HEK293 (cell line): ENCODE measurements around the gene COPZ1.

ENCODE experiments used
- SALL2 ChIP-seq: fragments of 450-650 bp; formaldehyde crosslinking; IDR thresholded peaks from 2 replicates; pipeline ENCODE4 v1.5.0; 2017; ENCODE audit warnings: missing biosample characterization, mild to moderate bottlenecking, missing genetic modification characterization, borderline replicate concordance
- SP2 ChIP-seq: fragments of 450-650 bp; formaldehyde crosslinking; IDR thresholded peaks from 2 replicates; pipeline ENCODE4 v1.5.1; 2016; ENCODE audit warnings: missing biosample characterization, missing genetic modification characterization
- SP7 ChIP-seq: fragments of 450-650 bp; formaldehyde crosslinking; IDR thresholded peaks from 2 replicates; pipeline ENCODE4 v1.5.1; 2016; ENCODE audit warnings: missing biosample characterization, missing genetic modification characterization
- ZBTB8A ChIP-seq: fragments of 450-650 bp; formaldehyde crosslinking; IDR thresholded peaks from 2 replicates; pipeline ENCODE4 v1.5.1; 2016; ENCODE audit warnings: missing biosample characterization, missing genetic modification characterization
- ZNF133 ChIP-seq: fragments of 450-650 bp; formaldehyde crosslinking; IDR thresholded peaks from 2 replicates; pipeline ENCODE4 v1.5.1; 2016; ENCODE audit warnings: missing biosample characterization, missing genetic modification characterization
- ZNF174 ChIP-seq: fragments of 450-650 bp; formaldehyde crosslinking; IDR thresholded peaks from 2 replicates; pipeline ENCODE4 v1.5.0; 2017; ENCODE audit warnings: missing biosample characterization, mild to moderate bottlenecking, missing genetic modification characterization
- ZNF23 ChIP-seq: fragments of 450-650 bp; formaldehyde crosslinking; IDR thresholded peaks from 2 replicates; pipeline ENCODE4 v1.5.1; 2016; ENCODE audit warnings: missing biosample characterization, missing genetic modification characterization, borderline replicate concordance
- ZNF274 ChIP-seq, 2 experiments: fragments of 200-500 bp in 1 of 2; fragments of 450-650 bp in 1 of 2; sonication (Bioruptor generic) in 1 of 2; formaldehyde crosslinking in 1 of 2; IDR thresholded peaks; 2 replicates each; pipeline versions ENCODE4 v1.5.1 to v1.6.1; 2014 to 2016; ENCODE audit warnings: borderline replicate concordance in 1 of 2, inconsistent platforms in 1 of 2, low read length in 1 of 2, missing biosample characterization in 1 of 2, missing genetic modification characterization in 1 of 2
- ZNF324 ChIP-seq: fragments of 450-650 bp; formaldehyde crosslinking; IDR thresholded peaks from 2 replicates; pipeline ENCODE4 v1.5.1; 2016; ENCODE audit warnings: missing biosample characterization, missing genetic modification characterization
- ZNF555 ChIP-seq: fragments of 450-650 bp; formaldehyde crosslinking; conservative IDR thresholded peaks from 2 replicates; pipeline ENCODE4 v1.5.1; 2017; ENCODE audit warnings: missing biosample characterization, mild to moderate bottlenecking, missing genetic modification characterization, inconsistent platforms
- TF ChIP-seq, protein P1 (sequence below): fragments of 450-650 bp; formaldehyde crosslinking; IDR thresholded peaks from 2 replicates; pipeline ENCODE4 v1.5.1; 2016; ENCODE audit warnings: missing biosample characterization, missing genetic modification characterization
- TF ChIP-seq, protein P2 (sequence below): fragments of 450-650 bp; formaldehyde crosslinking; IDR thresholded peaks from 2 replicates; pipeline ENCODE4 v1.5.1; 2016; ENCODE audit warnings: missing biosample characterization, missing genetic modification characterization
- TF ChIP-seq, protein P3 (sequence below): fragments of 450-650 bp; formaldehyde crosslinking; IDR thresholded peaks from 2 replicates; pipeline ENCODE4 v1.5.0; 2017; ENCODE audit warnings: missing biosample characterization, missing genetic modification characterization, borderline replicate concordance

DNA sequence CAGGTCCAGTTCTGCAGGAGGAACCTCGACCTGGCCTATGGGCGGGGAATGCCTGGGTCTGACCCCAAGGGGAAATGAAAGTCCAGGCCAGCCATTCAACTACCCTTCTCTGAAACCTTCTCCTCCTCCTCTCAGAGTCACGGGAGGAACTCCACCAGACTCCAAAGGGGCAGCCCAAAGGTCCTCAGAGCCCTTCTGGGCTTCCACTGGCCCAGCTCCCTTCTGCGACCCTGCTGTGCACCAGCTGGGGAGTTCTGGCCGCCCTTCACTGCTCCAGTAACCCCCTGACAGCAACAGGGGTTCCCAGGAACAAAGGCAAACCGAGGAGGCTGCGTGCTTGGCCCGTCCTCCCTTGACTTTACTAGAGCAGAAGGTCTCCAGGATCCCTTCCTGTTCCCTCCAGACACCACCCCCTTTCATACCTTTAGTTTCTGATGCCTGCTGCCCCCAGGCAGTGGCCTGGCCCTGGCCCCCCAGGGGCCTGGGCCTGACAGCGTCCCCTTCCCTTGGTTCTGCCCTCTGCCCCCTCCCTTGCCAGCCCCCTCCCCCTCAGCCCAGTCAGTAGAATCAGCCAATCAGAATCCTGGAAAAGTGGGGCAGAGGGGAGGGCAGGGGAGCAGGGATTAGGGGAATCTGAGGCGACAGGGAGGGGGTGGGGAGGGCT is 60.5 kb downstream of the COPZ1 start:
- no peak for TF ChIP-seq ZNF133 (tag by site-specific recombination)
- TF ChIP-seq, protein P1, sequence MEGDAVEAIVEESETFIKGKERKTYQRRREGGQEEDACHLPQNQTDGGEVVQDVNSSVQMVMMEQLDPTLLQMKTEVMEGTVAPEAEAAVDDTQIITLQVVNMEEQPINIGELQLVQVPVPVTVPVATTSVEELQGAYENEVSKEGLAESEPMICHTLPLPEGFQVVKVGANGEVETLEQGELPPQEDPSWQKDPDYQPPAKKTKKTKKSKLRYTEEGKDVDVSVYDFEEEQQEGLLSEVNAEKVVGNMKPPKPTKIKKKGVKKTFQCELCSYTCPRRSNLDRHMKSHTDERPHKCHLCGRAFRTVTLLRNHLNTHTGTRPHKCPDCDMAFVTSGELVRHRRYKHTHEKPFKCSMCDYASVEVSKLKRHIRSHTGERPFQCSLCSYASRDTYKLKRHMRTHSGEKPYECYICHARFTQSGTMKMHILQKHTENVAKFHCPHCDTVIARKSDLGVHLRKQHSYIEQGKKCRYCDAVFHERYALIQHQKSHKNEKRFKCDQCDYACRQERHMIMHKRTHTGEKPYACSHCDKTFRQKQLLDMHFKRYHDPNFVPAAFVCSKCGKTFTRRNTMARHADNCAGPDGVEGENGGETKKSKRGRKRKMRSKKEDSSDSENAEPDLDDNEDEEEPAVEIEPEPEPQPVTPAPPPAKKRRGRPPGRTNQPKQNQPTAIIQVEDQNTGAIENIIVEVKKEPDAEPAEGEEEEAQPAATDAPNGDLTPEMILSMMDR: no peak
- no peak for TF ChIP-seq SP7
- TF ChIP-seq ZBTB8A (tag by site-specific recombination): no peak
- no peak for TF ChIP-seq SALL2 (tag by site-specific recombination)
- TF ChIP-seq, protein P2, sequence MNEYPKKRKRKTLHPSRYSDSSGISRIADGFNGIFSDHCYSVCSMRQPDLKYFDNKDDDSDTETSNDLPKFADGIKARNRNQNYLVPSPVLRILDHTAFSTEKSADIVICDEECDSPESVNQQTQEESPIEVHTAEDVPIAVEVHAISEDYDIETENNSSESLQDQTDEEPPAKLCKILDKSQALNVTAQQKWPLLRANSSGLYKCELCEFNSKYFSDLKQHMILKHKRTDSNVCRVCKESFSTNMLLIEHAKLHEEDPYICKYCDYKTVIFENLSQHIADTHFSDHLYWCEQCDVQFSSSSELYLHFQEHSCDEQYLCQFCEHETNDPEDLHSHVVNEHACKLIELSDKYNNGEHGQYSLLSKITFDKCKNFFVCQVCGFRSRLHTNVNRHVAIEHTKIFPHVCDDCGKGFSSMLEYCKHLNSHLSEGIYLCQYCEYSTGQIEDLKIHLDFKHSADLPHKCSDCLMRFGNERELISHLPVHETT (tag by site-specific recombination): no peak
- no peak for TF ChIP-seq ZNF555 (tag by site-specific recombination)
- no peak for TF ChIP-seq ZNF174 (tag by site-specific recombination)
- no peak for TF ChIP-seq ZNF23 (tag by site-specific recombination)
- TF ChIP-seq ZNF324 (tag by site-specific recombination): no peak
- TF ChIP-seq SP2 (tag by site-specific recombination): peak; percentile 18; the same call in 1 of the 2 replicates
- no peak for TF ChIP-seq ZNF274 (IDR thresholded peaks at IDR 0.05; ENCODE audit: low read length)
- no peak for TF ChIP-seq ZNF274 (tag by site-specific recombination; IDR thresholded peaks at IDR 0.05; ENCODE audit: borderline replicate concordance)
- TF ChIP-seq, protein P3, sequence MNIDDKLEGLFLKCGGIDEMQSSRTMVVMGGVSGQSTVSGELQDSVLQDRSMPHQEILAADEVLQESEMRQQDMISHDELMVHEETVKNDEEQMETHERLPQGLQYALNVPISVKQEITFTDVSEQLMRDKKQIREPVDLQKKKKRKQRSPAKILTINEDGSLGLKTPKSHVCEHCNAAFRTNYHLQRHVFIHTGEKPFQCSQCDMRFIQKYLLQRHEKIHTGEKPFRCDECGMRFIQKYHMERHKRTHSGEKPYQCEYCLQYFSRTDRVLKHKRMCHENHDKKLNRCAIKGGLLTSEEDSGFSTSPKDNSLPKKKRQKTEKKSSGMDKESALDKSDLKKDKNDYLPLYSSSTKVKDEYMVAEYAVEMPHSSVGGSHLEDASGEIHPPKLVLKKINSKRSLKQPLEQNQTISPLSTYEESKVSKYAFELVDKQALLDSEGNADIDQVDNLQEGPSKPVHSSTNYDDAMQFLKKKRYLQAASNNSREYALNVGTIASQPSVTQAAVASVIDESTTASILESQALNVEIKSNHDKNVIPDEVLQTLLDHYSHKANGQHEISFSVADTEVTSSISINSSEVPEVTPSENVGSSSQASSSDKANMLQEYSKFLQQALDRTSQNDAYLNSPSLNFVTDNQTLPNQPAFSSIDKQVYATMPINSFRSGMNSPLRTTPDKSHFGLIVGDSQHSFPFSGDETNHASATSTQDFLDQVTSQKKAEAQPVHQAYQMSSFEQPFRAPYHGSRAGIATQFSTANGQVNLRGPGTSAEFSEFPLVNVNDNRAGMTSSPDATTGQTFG: no peak
